Naive B cell (primary cell): ENCODE measurements around the gene PAX5. TPM values are rescaled to one million over a fixed set of nuclear protein-coding genes. Genes with fewer than 3 reads are reported as not detected.

Experiments used
- ATAC-seq, 2 donors: fragments of 150-1000 bp; cut with Tn5 transposase; 2 replicates each; pipeline ENCODE4 v1.10.0; 2021; ENCODE audit warnings: low read depth in 2 of 2, mild to moderate bottlenecking in 2 of 2, moderate library complexity in 2 of 2
- DNase-seq: peaks from one replicate; pipeline ENCODE4 v3.0.0; 2022
- H3K27ac Mint-ChIP-seq, 6 donors: one replicate each; pipeline ENCODE4 v1.8.0; 2020 to 2022; ENCODE audit warnings: mild to moderate bottlenecking in 6 of 6, mixed read lengths in 6 of 6, moderate library complexity in 5 of 6, inconsistent platforms in 2 of 6
- H3K27me3 Mint-ChIP-seq, 3 donors: one replicate each; pipeline ENCODE4 v1.8.0; 2021 to 2022; ENCODE audit warnings: mixed read lengths in 3 of 3, mild to moderate bottlenecking in 1 of 3
- H3K36me3 Mint-ChIP-seq, 2 donors: one replicate each; pipeline ENCODE4 v1.8.0; 2020 to 2022; ENCODE audit warnings: mixed read lengths in 2 of 2, inconsistent platforms in 1 of 2, mild to moderate bottlenecking in 1 of 2
- H3K4me1 Mint-ChIP-seq, 3 donors: one replicate each; pipeline ENCODE4 v1.8.0; 2020 to 2022; ENCODE audit warnings: mixed read lengths in 3 of 3, inconsistent platforms in 1 of 3, mild to moderate bottlenecking in 1 of 3, moderate library complexity in 1 of 3
- H3K4me3 Mint-ChIP-seq, 8 donors: one replicate each; pipeline ENCODE4 v1.8.0; 2020 to 2022; ENCODE audit warnings: mild to moderate bottlenecking in 8 of 8, mixed read lengths in 8 of 8, moderate library complexity in 8 of 8, inconsistent platforms in 2 of 8
- H3K9me3 Mint-ChIP-seq, 7 donors: one replicate each; pipeline ENCODE4 v1.8.0; 2020 to 2022; ENCODE audit warnings: mixed read lengths in 7 of 7, mild to moderate bottlenecking in 5 of 7, inconsistent platforms in 2 of 7, moderate library complexity in 1 of 7
- polyA plus RNA-seq, 6 donors: library from polyadenylated mRNA; unstranded; fragments of 300-500 nt; fragmentation: Illumina TruSeq; gene quantifications; one replicate each; pipeline ENCODE4 v1.2.3, GENCODE V29; 2021; ENCODE audit warnings: low read depth in 6 of 6

Gene PAX5
- polyA plus RNA-seq, 6 donors from 2014 or later, result 17.1 to 83.5 (median 45.3) TPM

GRCh38 chr9:36818242-36818938 lies 215.7 kb downstream of the PAX5 start:
- H3K4me1 Mint-ChIP-seq, result peaks cover 7 to 12% (median 8%) of the 10 kb centered on the region in 3 donors
- peaks cover 0 to 6% (median 0%) of the 10 kb centered on the region in 7 donors for H3K9me3 Mint-ChIP-seq
- H3K27me3 Mint-ChIP-seq, result peaks cover 37 to 56% (median 51%) of the 10 kb centered on the region in 3 donors
- DNase-seq, result no peak
- no peak for ATAC-seq
- H3K27ac Mint-ChIP-seq, result peak overlapping the region in 3 of 6 donors; percentile 12 to 83 (median 73)
- peak overlapping the region in 5 of 8 donors; percentile 6 to 71 (median 20) for H3K4me3 Mint-ChIP-seq
- H3K36me3 Mint-ChIP-seq, result peaks cover 5 to 16% of the 10 kb centered on the region in 2 donors

GRCh38 chr9:36817160-36817834 lies 216.8 kb downstream of the PAX5 start:
- Mint-ChIP-seq H3K27me3 (peaks cover 37 to 56% (median 51%) of the 10 kb centered on the region in 3 donors), H3K4me3 (peak overlapping the region in 1 of 8 donors; percentile 54), H3K9me3 (peaks cover 0 to 6% (median 0%) of the 10 kb centered on the region in 7 donors), H3K4me1 (peaks cover 7 to 12% (median 8%) of the 10 kb centered on the region in 3 donors), H3K36me3 (peaks cover 5 to 16% of the 10 kb centered on the region in 2 donors), H3K27ac (no peak overlapping the region)
- ATAC-seq, result no peak
- no peak for DNase-seq

DNA sequence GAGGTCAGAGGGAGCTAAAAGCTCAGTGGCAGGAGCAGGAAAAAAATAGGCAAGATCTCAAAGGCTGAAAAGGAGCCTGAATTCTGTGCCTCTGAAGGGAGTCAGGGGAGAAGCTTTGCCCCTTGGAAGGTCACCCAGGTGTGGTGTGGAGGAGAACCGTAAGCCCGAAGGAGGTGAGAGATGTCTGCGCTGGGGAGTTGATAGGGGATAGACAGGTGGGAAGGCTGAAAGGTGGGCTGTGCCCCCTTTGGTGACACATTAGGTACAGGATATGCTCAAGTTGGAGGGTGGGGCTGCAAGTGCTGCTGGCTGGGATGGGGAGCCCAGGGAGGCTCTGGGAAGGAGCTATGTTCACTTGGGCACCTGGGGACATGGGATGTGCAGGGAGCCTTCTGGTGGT lies 217.7 kb downstream of the PAX5 start:
- no peak for ATAC-seq
- Mint-ChIP-seq H3K27ac (no peak overlapping the region), H3K4me1 (peaks cover 7 to 12% (median 8%) of the 10 kb centered on the region in 3 donors), H3K4me3 (peak overlapping the region in 2 of 8 donors; percentile 5 to 67), H3K9me3 (peaks cover 0 to 6% (median 0%) of the 10 kb centered on the region in 7 donors), H3K36me3 (peaks cover 5 to 16% of the 10 kb centered on the region in 2 donors), H3K27me3 (peaks cover 32 to 56% (median 51%) of the 10 kb centered on the region in 3 donors)
- DNase-seq, result no peak

- Mint-ChIP-seq H3K27me3 (peaks cover 28 to 58% (median 47%) of the 10 kb centered on the region in 3 donors), H3K4me3 (no peak overlapping the region), H3K9me3 (peaks cover 0 to 6% (median 0%) of the 10 kb centered on the region in 7 donors), H3K36me3 (peaks cover 5 to 16% of the 10 kb centered on the region in 2 donors), H3K4me1 (peaks cover 7 to 12% (median 8%) of the 10 kb centered on the region in 3 donors), H3K27ac (no peak overlapping the region)
- DNase-seq (no peak), ATAC-seq (no peak)
Measured at GRCh38 chr9:36815566-36816348, 218.3 kb downstream of the PAX5 start.

DNA sequence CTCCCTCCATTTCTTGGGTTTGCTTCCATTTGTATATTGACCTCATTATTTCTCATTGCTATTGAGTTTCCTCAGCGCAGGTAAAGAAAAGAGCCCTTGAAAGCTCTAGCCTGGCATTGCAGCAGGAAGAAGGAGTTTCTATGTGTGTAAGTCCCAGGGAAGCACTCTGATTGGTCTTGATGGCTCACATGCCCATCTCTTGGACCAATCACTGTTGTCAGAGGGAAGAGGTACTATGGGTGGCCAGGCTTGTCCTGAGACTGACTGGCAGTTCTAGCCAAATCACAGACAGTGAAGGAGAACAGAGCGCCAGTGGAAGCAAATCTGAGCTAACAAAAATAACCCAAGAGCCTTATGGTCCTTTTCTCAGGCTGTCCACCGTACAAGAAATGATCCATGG lies 219.0 kb downstream of the PAX5 start:
- H3K4me1 Mint-ChIP-seq, result peaks cover 7 to 9% (median 8%) of the 10 kb centered on the region in 3 donors
- DNase-seq, result no peak
- peaks cover 5 to 16% of the 10 kb centered on the region in 2 donors for H3K36me3 Mint-ChIP-seq
- peaks cover 0 to 6% (median 0%) of the 10 kb centered on the region in 7 donors for H3K9me3 Mint-ChIP-seq
- H3K27me3 Mint-ChIP-seq, result peaks cover 28 to 59% (median 39%) of the 10 kb centered on the region in 3 donors
- H3K27ac Mint-ChIP-seq, result no peak overlapping the region
- no peak overlapping the region for H3K4me3 Mint-ChIP-seq
- no peak for ATAC-seq

DNA sequence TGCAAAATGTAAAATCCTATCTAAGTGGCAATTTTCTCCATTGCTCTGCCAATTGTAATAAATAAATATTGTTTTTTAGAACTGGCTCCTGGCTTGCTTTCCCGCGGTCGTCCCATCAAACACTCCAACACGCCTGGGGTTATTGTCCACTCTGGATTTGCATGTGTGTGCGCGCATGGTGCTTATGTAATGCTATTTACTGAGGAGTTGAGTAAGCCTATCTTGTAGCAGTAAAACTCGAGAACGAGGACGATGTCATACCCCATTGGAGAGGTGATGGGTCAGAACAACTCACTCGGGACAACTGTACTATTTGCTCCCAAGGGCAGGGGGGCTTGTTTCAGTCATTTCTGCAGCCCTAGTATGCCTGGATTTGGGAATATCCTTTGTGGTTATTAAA lies 220.9 kb downstream of the PAX5 start:
- Mint-ChIP-seq H3K27ac (no peak overlapping the region), H3K4me1 (peaks cover 6 to 13% (median 7%) of the 10 kb centered on the region in 3 donors), H3K27me3 (peaks cover 20 to 40% (median 21%) of the 10 kb centered on the region in 3 donors), H3K36me3 (peaks cover 5 to 8% of the 10 kb centered on the region in 2 donors), H3K9me3 (peaks cover 0 to 6% (median 0%) of the 10 kb centered on the region in 7 donors), H3K4me3 (no peak overlapping the region)
- DNase-seq (no peak), ATAC-seq (no peak)

DNA sequence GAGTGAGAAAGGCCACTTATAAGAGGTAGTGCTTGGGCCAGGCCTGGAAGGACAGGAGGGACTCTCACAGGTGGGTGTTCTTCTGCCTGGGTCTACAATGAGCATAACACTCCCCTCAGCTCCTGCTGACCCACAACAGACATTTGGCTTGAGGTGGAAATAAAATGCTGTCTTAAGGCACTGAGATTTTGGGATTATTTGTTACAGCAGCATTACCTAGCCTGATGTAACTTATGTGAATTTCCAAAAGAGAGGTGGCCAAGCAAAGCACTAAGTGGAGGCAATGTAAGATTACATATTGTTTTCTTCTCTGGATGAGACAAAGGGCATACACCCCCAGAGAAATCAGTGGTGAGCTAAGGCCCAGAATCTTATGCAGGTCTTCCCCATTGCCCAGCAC lies 221.5 kb downstream of the PAX5 start:
- Mint-ChIP-seq H3K27me3 (peaks cover 18 to 34% (median 18%) of the 10 kb centered on the region in 3 donors), H3K9me3 (peaks cover 0 to 6% (median 0%) of the 10 kb centered on the region in 7 donors), H3K36me3 (peaks cover 5 to 8% of the 10 kb centered on the region in 2 donors), H3K4me1 (peaks cover 9 to 17% (median 10%) of the 10 kb centered on the region in 3 donors), H3K4me3 (no peak overlapping the region), H3K27ac (no peak overlapping the region)
- ATAC-seq (no peak), DNase-seq (no peak)

DNA sequence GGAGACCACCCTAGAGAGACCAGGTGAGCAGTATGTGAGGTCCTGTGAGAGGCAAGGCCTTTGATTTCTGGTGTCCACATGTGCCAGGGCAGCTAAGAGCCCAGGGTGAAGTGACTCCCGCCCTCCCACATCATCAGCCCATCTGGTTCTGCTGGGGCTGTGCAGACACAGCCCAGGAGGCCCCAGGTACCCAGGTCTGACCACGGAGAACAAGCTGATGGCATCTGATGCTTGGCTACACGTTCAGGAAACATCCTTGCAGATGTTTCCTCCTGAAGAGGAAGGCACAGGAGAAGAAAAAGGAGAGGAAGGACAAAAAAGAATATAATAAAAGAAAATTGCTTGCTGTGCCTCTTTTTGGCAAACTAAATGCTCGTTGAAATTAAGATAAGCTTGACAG lies 225.8 kb downstream of the PAX5 start:
- H3K27me3 Mint-ChIP-seq, result peaks cover 0 to 9% (median 4%) of the 10 kb centered on the region in 3 donors
- peak overlapping the region in 4 of 8 donors; percentile 14 to 60 (median 46) for H3K4me3 Mint-ChIP-seq
- no peak for DNase-seq
- no peaks in the 10 kb centered on the region for H3K36me3 Mint-ChIP-seq
- no peaks in the 10 kb centered on the region for H3K9me3 Mint-ChIP-seq
- peak overlapping the region in 2 of 6 donors; percentile 24 to 42 for H3K27ac Mint-ChIP-seq
- H3K4me1 Mint-ChIP-seq, result peaks cover 12 to 15% (median 15%) of the 10 kb centered on the region in 3 donors
- peak; percentile 51 to 52 for ATAC-seq

- no peak overlapping the region for H3K4me3 Mint-ChIP-seq
- peaks cover 0 to 7% of the 10 kb centered on the region in 2 donors for H3K36me3 Mint-ChIP-seq
- H3K27me3 Mint-ChIP-seq, result peaks cover 0 to 27% (median 11%) of the 10 kb centered on the region in 3 donors
- peaks cover 14 to 15% (median 15%) of the 10 kb centered on the region in 3 donors for H3K4me1 Mint-ChIP-seq
- ATAC-seq (no peak), DNase-seq (no peak)
- peaks cover 0 to 3% (median 0%) of the 10 kb centered on the region in 7 donors for H3K9me3 Mint-ChIP-seq
- no peak overlapping the region for H3K27ac Mint-ChIP-seq
Measured at GRCh38 chr9:36803961-36804360, 230.1 kb downstream of the PAX5 start.

DNA sequence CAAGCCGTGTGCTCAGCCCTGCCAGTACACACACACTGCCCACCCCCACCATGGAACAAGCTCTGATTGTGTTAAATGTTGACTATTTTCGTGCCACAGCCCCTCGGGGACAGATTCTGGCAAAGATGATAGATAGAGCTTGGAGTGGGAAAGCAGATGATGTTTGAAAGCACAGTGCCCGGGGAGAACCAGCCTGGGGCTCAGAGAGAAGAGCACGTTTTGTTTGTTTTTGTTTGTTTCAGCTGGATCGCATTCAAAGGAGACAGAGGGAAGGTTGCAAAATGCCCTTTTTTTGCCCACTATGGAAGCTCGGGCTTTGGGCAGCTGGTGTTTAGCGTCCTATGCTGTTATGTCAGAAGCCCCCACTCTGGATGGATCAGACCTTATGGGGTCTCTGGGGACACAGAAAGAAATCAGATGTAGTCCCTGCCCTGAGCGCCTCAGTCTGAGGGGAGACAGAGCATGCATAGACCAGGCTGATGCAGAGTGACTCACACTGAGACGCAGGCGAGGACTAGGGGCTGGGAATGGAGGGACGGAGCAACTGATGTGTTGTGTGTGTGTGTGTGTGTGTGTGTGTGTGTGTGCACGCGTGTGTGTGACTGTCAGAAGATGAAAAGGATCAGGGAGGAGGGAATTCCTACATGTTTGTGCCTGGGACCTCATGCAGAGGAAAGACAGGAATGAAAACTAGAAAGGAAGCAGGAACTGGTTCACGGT lies 231.7 kb downstream of the PAX5 start:
- ATAC-seq (no peak), DNase-seq (no peak)
- Mint-ChIP-seq H3K27ac (peak overlapping the region in 2 of 6 donors; percentile 20 to 26), H3K4me1 (peaks cover 4 to 6% (median 5%) of the 10 kb centered on the region in 3 donors), H3K27me3 (peaks cover 0 to 27% (median 11%) of the 10 kb centered on the region in 3 donors), H3K4me3 (no peak overlapping the region), H3K9me3 (peaks cover 0 to 3% (median 0%) of the 10 kb centered on the region in 7 donors), H3K36me3 (peaks cover 0 to 7% of the 10 kb centered on the region in 2 donors)

DNA sequence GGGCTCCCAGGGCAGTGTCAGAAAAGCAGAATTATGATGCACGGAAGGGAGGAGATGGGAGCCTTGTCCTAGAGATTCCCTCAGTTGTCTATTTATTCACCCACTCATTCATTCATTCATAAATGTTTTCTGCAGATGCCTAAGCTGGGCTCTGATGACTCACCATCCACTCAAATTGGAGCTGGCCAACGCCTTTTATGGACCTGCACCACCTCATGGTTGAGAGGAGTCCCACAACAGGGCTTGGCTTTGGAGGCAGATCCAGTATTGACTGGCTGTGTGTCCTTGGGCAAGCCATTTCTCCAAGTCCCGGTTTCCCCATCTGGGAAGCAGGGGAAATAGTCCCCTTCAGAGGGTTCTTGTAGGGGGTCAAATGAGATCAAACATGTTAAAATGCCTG lies 233.6 kb downstream of the PAX5 start:
- no peak overlapping the region for H3K4me3 Mint-ChIP-seq
- H3K27ac Mint-ChIP-seq, result no peak overlapping the region
- H3K27me3 Mint-ChIP-seq, result peaks cover 0 to 27% (median 11%) of the 10 kb centered on the region in 3 donors
- ATAC-seq, result no peak
- peaks cover 0 to 7% of the 10 kb centered on the region in 2 donors for H3K36me3 Mint-ChIP-seq
- no peak for DNase-seq
- H3K9me3 Mint-ChIP-seq, result peaks cover 0 to 3% (median 0%) of the 10 kb centered on the region in 7 donors
- H3K4me1 Mint-ChIP-seq, result peaks cover 3 to 4% (median 4%) of the 10 kb centered on the region in 3 donors

DNA sequence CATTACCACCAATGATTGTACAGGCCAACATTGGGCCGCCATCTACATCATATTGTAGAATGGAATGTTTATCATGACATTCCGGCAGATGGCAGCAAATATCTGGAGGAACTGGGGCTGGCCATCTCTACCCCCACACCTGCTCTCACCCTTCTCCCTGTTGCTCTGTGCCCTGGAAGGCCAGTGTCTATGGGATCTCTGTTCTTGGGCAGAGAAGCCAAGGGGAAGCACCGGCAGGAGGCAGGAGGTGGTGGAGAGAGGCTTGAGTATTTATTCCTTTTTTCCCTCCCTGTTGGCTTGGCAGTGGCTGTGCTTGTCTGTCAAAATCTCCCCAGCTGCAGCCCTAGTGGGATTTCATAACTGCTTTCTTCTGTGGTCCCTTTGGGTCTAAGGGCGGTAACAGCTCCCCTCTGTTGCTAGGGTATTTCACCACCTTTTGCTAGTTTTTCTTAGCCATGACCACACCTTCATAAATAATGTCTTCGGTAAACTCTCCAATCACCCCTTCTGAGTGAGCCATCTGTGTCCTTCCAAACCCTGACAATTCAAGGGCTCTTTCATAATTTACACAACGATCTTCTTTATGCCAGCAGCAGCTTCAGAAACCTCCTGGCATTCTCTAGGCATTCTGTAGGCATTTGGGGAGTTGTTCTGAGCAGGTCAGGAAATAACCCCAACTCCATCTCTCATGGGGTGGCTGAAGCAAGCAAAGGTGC lies 235.6 kb downstream of the PAX5 start:
- no peak for DNase-seq
- peaks cover 0 to 15% of the 10 kb centered on the region in 2 donors for H3K36me3 Mint-ChIP-seq
- peak overlapping the region in 1 of 8 donors; percentile 75 for H3K4me3 Mint-ChIP-seq
- H3K27me3 Mint-ChIP-seq, result peaks cover 0 to 25% (median 11%) of the 10 kb centered on the region in 3 donors
- H3K27ac Mint-ChIP-seq, result no peak overlapping the region
- ATAC-seq, result no peak
- H3K9me3 Mint-ChIP-seq, result peaks cover 0 to 7% (median 3%) of the 10 kb centered on the region in 7 donors
- H3K4me1 Mint-ChIP-seq, result peaks cover 0 to 4% (median 3%) of the 10 kb centered on the region in 3 donors
